ENCODE measurements around the gene ACAD11. TPM values are rescaled to one million over a fixed set of nuclear protein-coding genes. Genes with fewer than 3 reads are reported as not detected.

The ACAD11 gene
- polyA plus RNA-seq, 4 donors = 4.9 to 55.0 (median 42.2) TPM

GRCh38 chr3:132675408-132675807 lies 15.8 kb upstream of the ACAD11 start:
- Histone ChIP-seq H3K27ac (ENCODE audit: low read depth in 1 of 3, low read length in 2 of 3) (no peak overlapping the region), H3K27me3 (ENCODE audit: control insufficient read depth in 3 of 3, insufficient read depth in 3 of 3, low read length in 3 of 3) (no peaks in the 10 kb centered on the region), H3K36me3 (ENCODE audit: control insufficient read depth in 3 of 3, insufficient read depth in 2 of 3, low read depth in 1 of 3, low read length in 3 of 3) (peaks cover 0 to 20% (median 7%) of the 10 kb centered on the region in 3 donors), H3K4me3 (ENCODE audit: low read depth in 1 of 3, low read length in 3 of 3) (no peak overlapping the region), H3K4me1 (ENCODE audit: control insufficient read depth in 3 of 3, insufficient read depth in 2 of 3, low read depth in 1 of 3, low read length in 2 of 3) (no peaks in the 10 kb centered on the region), H3K9me3 (ENCODE audit: control insufficient read depth in 2 of 2, insufficient read depth in 1 of 2, low read depth in 1 of 2, low read length in 1 of 2) (no peaks in the 10 kb centered on the region)
- FAIRE-seq (no peak), DNase-seq (no peak)

- no peak overlapping the region for H3K4me3 ChIP-seq (ENCODE audit: low read depth in 1 of 3, low read length in 3 of 3)
- peaks cover 0 to 13% (median 4%) of the 10 kb centered on the region in 3 donors for H3K36me3 ChIP-seq (ENCODE audit: control insufficient read depth in 3 of 3, insufficient read depth in 2 of 3, low read depth in 1 of 3, low read length in 3 of 3)
- FAIRE-seq = no peak
- no peaks in the 10 kb centered on the region for H3K27me3 ChIP-seq (ENCODE audit: control insufficient read depth in 3 of 3, insufficient read depth in 3 of 3, low read length in 3 of 3)
- DNase-seq = no peak
- H3K4me1 ChIP-seq (ENCODE audit: control insufficient read depth in 3 of 3, insufficient read depth in 2 of 3, low read depth in 1 of 3, low read length in 2 of 3) = peaks cover 0 to 8% (median 3%) of the 10 kb centered on the region in 3 donors
- no peak overlapping the region for H3K27ac ChIP-seq (ENCODE audit: low read depth in 1 of 3, low read length in 2 of 3)
- H3K9me3 ChIP-seq (ENCODE audit: control insufficient read depth in 2 of 2, insufficient read depth in 1 of 2, low read depth in 1 of 2, low read length in 1 of 2) = no peaks in the 10 kb centered on the region
- 93 to 96% (median 95%) methylated on average over 5 of the region's 5 CpGs for WGBS, 3 donors
Measured at GRCh38 chr3:132669256-132669777, 9.7 kb upstream of the ACAD11 start.

DNA sequence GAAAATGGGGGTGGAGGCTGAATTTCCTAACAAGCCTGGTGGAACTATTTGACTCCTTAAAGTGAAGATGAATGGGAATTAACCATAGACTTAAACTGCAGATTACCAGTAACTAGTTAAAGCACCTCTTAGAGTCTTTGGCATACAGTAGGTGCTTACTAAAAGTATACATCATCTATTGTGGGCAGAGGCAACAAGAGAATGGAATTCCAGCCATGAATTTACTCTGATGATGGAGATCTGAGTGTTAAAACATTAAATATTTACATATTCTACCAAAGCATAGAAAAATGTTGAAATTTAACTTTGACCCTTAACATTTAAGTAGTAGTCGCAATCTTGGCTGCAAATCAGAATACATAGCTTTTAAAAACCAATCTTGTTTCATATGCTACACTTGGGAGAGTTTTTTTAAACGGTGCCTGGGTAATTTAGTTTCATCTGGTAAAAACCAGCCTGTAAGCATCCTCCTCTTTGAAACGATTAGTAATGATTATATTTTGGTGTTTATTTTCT lies 5.7 kb upstream of the ACAD11 start:
- no peak overlapping the region for H3K4me3 ChIP-seq (ENCODE audit: low read depth in 1 of 3, low read length in 3 of 3)
- 55 to 65% (median 58%) methylated on average over 3 of the region's 3 CpGs for WGBS, 3 donors

GRCh38 chr3:132662212-132662611 lies 2.6 kb upstream of the ACAD11 start:
- no peaks in the 10 kb centered on the region for H3K36me3 ChIP-seq (ENCODE audit: control insufficient read depth in 3 of 3, insufficient read depth in 2 of 3, low read depth in 1 of 3, low read length in 3 of 3)
- DNase-seq = no peak
- H3K4me1 ChIP-seq (ENCODE audit: control insufficient read depth in 3 of 3, insufficient read depth in 2 of 3, low read depth in 1 of 3, low read length in 2 of 3) = peaks cover 2 to 11% (median 6%) of the 10 kb centered on the region in 3 donors
- FAIRE-seq = no peak
- peak overlapping the region in 1 of 3 donors; percentile 19 for H3K27ac ChIP-seq (ENCODE audit: low read depth in 1 of 3, low read length in 2 of 3)
- no peaks in the 10 kb centered on the region for H3K9me3 ChIP-seq (ENCODE audit: control insufficient read depth in 2 of 2, insufficient read depth in 1 of 2, low read depth in 1 of 2, low read length in 1 of 2)
- H3K4me3 ChIP-seq (ENCODE audit: low read depth in 1 of 3, low read length in 3 of 3) = no peak overlapping the region
- no peaks in the 10 kb centered on the region for H3K27me3 ChIP-seq (ENCODE audit: control insufficient read depth in 3 of 3, insufficient read depth in 3 of 3, low read length in 3 of 3)

More for the DNA sequence above, 5.7 kb upstream of the ACAD11 start:
- Histone ChIP-seq H3K9me3 (ENCODE audit: control insufficient read depth in 2 of 2, insufficient read depth in 1 of 2, low read depth in 1 of 2, low read length in 1 of 2) (no peaks in the 10 kb centered on the region), H3K4me1 (ENCODE audit: control insufficient read depth in 3 of 3, insufficient read depth in 2 of 3, low read depth in 1 of 3, low read length in 2 of 3) (peaks cover 2 to 13% (median 8%) of the 10 kb centered on the region in 3 donors), H3K27me3 (ENCODE audit: control insufficient read depth in 3 of 3, insufficient read depth in 3 of 3, low read length in 3 of 3) (no peaks in the 10 kb centered on the region), H3K36me3 (ENCODE audit: control insufficient read depth in 3 of 3, insufficient read depth in 2 of 3, low read depth in 1 of 3, low read length in 3 of 3) (peaks cover 0 to 5% (median 0%) of the 10 kb centered on the region in 3 donors), H3K27ac (ENCODE audit: low read depth in 1 of 3, low read length in 2 of 3) (no peak overlapping the region)
- FAIRE-seq (peak; percentile 47), DNase-seq (no peak)

- 3 to 16% (median 12%) methylated on average over 8 of the region's 8 CpGs for WGBS, 3 donors
- H3K4me1 ChIP-seq (ENCODE audit: control insufficient read depth in 3 of 3, insufficient read depth in 2 of 3, low read depth in 1 of 3, low read length in 2 of 3) = peaks cover 2 to 13% (median 6%) of the 10 kb centered on the region in 3 donors
- H3K36me3 ChIP-seq (ENCODE audit: control insufficient read depth in 3 of 3, insufficient read depth in 2 of 3, low read depth in 1 of 3, low read length in 3 of 3) = peaks cover 0 to 2% (median 0%) of the 10 kb centered on the region in 3 donors
- no peaks in the 10 kb centered on the region for H3K9me3 ChIP-seq (ENCODE audit: control insufficient read depth in 2 of 2, insufficient read depth in 1 of 2, low read depth in 1 of 2, low read length in 1 of 2)
- DNase-seq (peak; percentile 75 to 87), FAIRE-seq (no peak)
- H3K27me3 ChIP-seq (ENCODE audit: control insufficient read depth in 3 of 3, insufficient read depth in 3 of 3, low read length in 3 of 3) = no peaks in the 10 kb centered on the region
- peak overlapping the region; percentile 29 to 88 (median 86) for H3K4me3 ChIP-seq (ENCODE audit: low read depth in 1 of 3, low read length in 3 of 3)
- peak overlapping the region; percentile 89 to 93 (median 91) for H3K27ac ChIP-seq (ENCODE audit: low read depth in 1 of 3, low read length in 2 of 3)
Measured at GRCh38 chr3:132661101-132661500, 1.5 kb upstream of the ACAD11 start.

DNA sequence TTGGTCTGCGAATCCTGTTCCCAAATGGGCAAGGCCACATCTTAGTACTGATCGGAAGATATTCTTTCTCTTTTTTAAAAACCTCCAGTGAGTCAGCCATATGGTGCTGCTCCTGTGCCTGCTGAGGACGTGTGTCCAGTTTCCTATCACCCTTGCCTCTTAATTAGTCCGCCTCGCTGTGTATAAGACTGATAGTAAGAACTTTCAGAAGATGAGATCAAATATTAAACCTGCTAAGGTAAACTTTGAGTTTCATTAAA lies 1.1 kb upstream of the ACAD11 start:
- Histone ChIP-seq H3K9me3 (ENCODE audit: control insufficient read depth in 2 of 2, insufficient read depth in 1 of 2, low read depth in 1 of 2, low read length in 1 of 2) (no peaks in the 10 kb centered on the region), H3K36me3 (ENCODE audit: control insufficient read depth in 3 of 3, insufficient read depth in 2 of 3, low read depth in 1 of 3, low read length in 3 of 3) (peaks cover 0 to 2% (median 0%) of the 10 kb centered on the region in 3 donors), H3K27ac (ENCODE audit: low read depth in 1 of 3, low read length in 2 of 3) (peak overlapping the region; percentile 89 to 93 (median 91)), H3K27me3 (ENCODE audit: control insufficient read depth in 3 of 3, insufficient read depth in 3 of 3, low read length in 3 of 3) (no peaks in the 10 kb centered on the region), H3K4me1 (ENCODE audit: control insufficient read depth in 3 of 3, insufficient read depth in 2 of 3, low read depth in 1 of 3, low read length in 2 of 3) (peaks cover 2 to 14% (median 6%) of the 10 kb centered on the region in 3 donors), H3K4me3 (ENCODE audit: low read depth in 1 of 3, low read length in 3 of 3) (peak overlapping the region; percentile 84 to 88 (median 86))
- DNase-seq (peak in 1 of 2 donors; percentile 52), FAIRE-seq (no peak)
- 0% methylated on average over 5 of the region's 5 CpGs for WGBS, 3 donors

- Histone ChIP-seq H3K4me1 (ENCODE audit: control insufficient read depth in 3 of 3, insufficient read depth in 2 of 3, low read depth in 1 of 3, low read length in 2 of 3) (peaks cover 3 to 19% (median 6%) of the 10 kb centered on the region in 3 donors), H3K27ac (ENCODE audit: low read depth in 1 of 3, low read length in 2 of 3) (peak within 1 kb of the TSS; percentile 89 to 93 (median 91)), H3K36me3 (ENCODE audit: control insufficient read depth in 3 of 3, insufficient read depth in 2 of 3, low read depth in 1 of 3, low read length in 3 of 3) (peaks cover 0 to 2% (median 0%) of the 10 kb centered on the region in 3 donors), H3K9me3 (ENCODE audit: control insufficient read depth in 2 of 2, insufficient read depth in 1 of 2, low read depth in 1 of 2, low read length in 1 of 2) (no peaks in the 10 kb centered on the region), H3K27me3 (ENCODE audit: control insufficient read depth in 3 of 3, insufficient read depth in 3 of 3, low read length in 3 of 3) (no peaks in the 10 kb centered on the region), H3K4me3 (ENCODE audit: low read depth in 1 of 3, low read length in 3 of 3) (peak within 1 kb of the TSS; percentile 84 to 88 (median 86))
- peak; percentile 58 to 86 for DNase-seq
- FAIRE-seq = no peak
- 0% methylated on average over 62 to 64 of the region's 64 CpGs for WGBS, 3 donors
Measured at GRCh38 chr3:132660052-132660810, 622 bp upstream of the ACAD11 start, which contains the start of gene UBA5. Gene UBA5 (plus strand): TSS chr3:132660329. CDS start chr3:132660538, 209 bp downstream.

GRCh38 chr3:132659000-132659364 lies 627 bp downstream of the ACAD11 start:
- H3K4me1 ChIP-seq (ENCODE audit: control insufficient read depth in 3 of 3, insufficient read depth in 2 of 3, low read depth in 1 of 3, low read length in 2 of 3) = peaks cover 6 to 30% (median 6%) of the 10 kb centered on the region in 3 donors
- 9 to 12% (median 10%) methylated on average over 7 of the region's 7 CpGs for WGBS, 3 donors
- peaks cover 0 to 4% (median 0%) of the 10 kb centered on the region in 3 donors for H3K36me3 ChIP-seq (ENCODE audit: control insufficient read depth in 3 of 3, insufficient read depth in 2 of 3, low read depth in 1 of 3, low read length in 3 of 3)
- no peaks in the 10 kb centered on the region for H3K9me3 ChIP-seq (ENCODE audit: control insufficient read depth in 2 of 2, insufficient read depth in 1 of 2, low read depth in 1 of 2, low read length in 1 of 2)
- H3K27ac ChIP-seq (ENCODE audit: low read depth in 1 of 3, low read length in 2 of 3) = peak overlapping the region; percentile 55 to 91 (median 89)
- FAIRE-seq (no peak), DNase-seq (peak in 1 of 2 donors; percentile 19)
- H3K4me3 ChIP-seq (ENCODE audit: low read depth in 1 of 3, low read length in 3 of 3) = peak overlapping the region; percentile 84 to 88 (median 86)
- no peaks in the 10 kb centered on the region for H3K27me3 ChIP-seq (ENCODE audit: control insufficient read depth in 3 of 3, insufficient read depth in 3 of 3, low read length in 3 of 3)

All from small intestine (tissue), 7 donors.